NCI-H748 treated with DMSO at 0.1 percent for 48 hours (cell line): ENCODE data around the gene FAM162B.
"Not testable (repeated sequence)": the region's sequence is repeated elsewhere in the genome, so short reads cannot be mapped to it uniquely, and the experiment has no call there.

Source experiments
- DNase-seq: peaks from one replicate; lab custom pipeline; 2025; lab: John Stamatoyannopoulos, UW

The FAM162B gene

GRCh38 chr6:116764961-116765841 is at the start of gene FAM162B:
FAM162B (minus strand) TSS chr6:116765719; CDS start chr6:116765576, 143 bp downstream.
- DNase-seq: no peak

- no peak for DNase-seq
Measured at GRCh38 chr6:116812051-116812650, 46.6 kb upstream of the FAM162B start.

GRCh38 chr6:116801971-116802370 is 36.5 kb upstream of the FAM162B start:
- DNase-seq: no peak

- DNase-seq: no peak
Measured at GRCh38 chr6:116799945-116800344, 34.4 kb upstream of the FAM162B start.

GRCh38 chr6:116797585-116797984 is 32.1 kb upstream of the FAM162B start:
- no peak for DNase-seq

GRCh38 chr6:116793224-116793623 is 27.7 kb upstream of the FAM162B start:
- DNase-seq: no peak

GRCh38 chr6:116783852-116784251 is 18.3 kb upstream of the FAM162B start:
- DNase-seq: no peak

GRCh38 chr6:116779573-116780164 is 14.2 kb upstream of the FAM162B start:
- DNase-seq: peak; percentile 68

- no peak for DNase-seq
Measured at GRCh38 chr6:116773886-116774285, 8.4 kb upstream of the FAM162B start.

- DNase-seq: no peak
Measured at GRCh38 chr6:116772450-116772849, 6.9 kb upstream of the FAM162B start.

GRCh38 chr6:116767715-116768114 is 2.2 kb upstream of the FAM162B start:
- no peak for DNase-seq

GRCh38 chr6:116766506-116767176 is 1.1 kb upstream of the FAM162B start:
- no peak for DNase-seq

- no peak for DNase-seq
Measured at GRCh38 chr6:116764629-116764960, 924 bp downstream of the FAM162B start.

GRCh38 chr6:116763906-116764628 is 1.5 kb downstream of the FAM162B start:
- DNase-seq: no peak

GRCh38 chr6:116763048-116763447 is 2.5 kb downstream of the FAM162B start:
- no peak for DNase-seq

- no peak for DNase-seq
Measured at GRCh38 chr6:116762235-116762634, 3.3 kb downstream of the FAM162B start.

- no peak for DNase-seq
Measured at GRCh38 chr6:116761779-116762178, 3.7 kb downstream of the FAM162B start.

GRCh38 chr6:116745176-116745575 is 20.3 kb downstream of the FAM162B start:
- DNase-seq: no peak

GRCh38 chr6:116741571-116741970 is 23.9 kb downstream of the FAM162B start:
- DNase-seq: no peak

- DNase-seq: not testable (repeated sequence)
Measured at GRCh38 chr6:116740486-116740885, 25.0 kb downstream of the FAM162B start.

GRCh38 chr6:116737004-116737403 is 28.5 kb downstream of the FAM162B start:
- DNase-seq: no peak

GRCh38 chr6:116730513-116730912 is 35.0 kb downstream of the FAM162B start:
- DNase-seq: no peak
